Spleen (tissue), 11 donors: ENCODE data around the gene TLE5. TPM values are rescaled to one million over a fixed set of nuclear protein-coding genes. Genes with fewer than 3 reads are reported as not detected.
A peak's percentile ranks its signal among the peaks of the same experiment; 100 is the strongest.

Source experiments
- DNase-seq: peaks from one replicate; pipeline ENCODE4 v3.0.0-alpha.2; 2020
- H3K27ac ChIP-seq, 8 donors: fragments of 200-600 bp; sonication (generic) in 7 of 8; 1 replicate in 4 of 8; 2 replicates in 4 of 8; pipeline versions ENCODE4 v1.5.0 to v1.8.0; 2016 to 2021; ENCODE audit warnings: inconsistent platforms in 4 of 8, mild to moderate bottlenecking in 4 of 8, moderate library complexity in 1 of 8
- H3K27me3 ChIP-seq, 7 donors: fragments of 200-600 bp; sonication (generic) in 6 of 7; replicated peaks in 1 of 7; 1 replicate in 4 of 7; 2 replicates in 3 of 7; pipeline versions ENCODE4 v1.5.0 to v1.8.0; 2016 to 2021; ENCODE audit warnings: inconsistent platforms in 3 of 7, mild to moderate bottlenecking in 1 of 7
- H3K36me3 ChIP-seq, 6 donors: fragments of 200-600 bp; sonication (generic) in 5 of 6; 1 replicate in 4 of 6; 2 replicates in 2 of 6; pipeline versions ENCODE4 v1.5.0 to v1.8.0; 2016 to 2021; ENCODE audit warnings: inconsistent platforms in 2 of 6
- H3K4me1 ChIP-seq, 6 donors: fragments of 200-600 bp; sonication (generic) in 5 of 6; 1 replicate in 3 of 6; 2 replicates in 3 of 6; pipeline versions ENCODE4 v1.5.0 to v1.8.0; 2016 to 2021; ENCODE audit warnings: inconsistent platforms in 3 of 6
- H3K4me3 ChIP-seq, 8 donors: fragments of 200-600 bp; sonication (generic) in 7 of 8; 1 replicate in 4 of 8; 2 replicates in 4 of 8; pipeline versions ENCODE4 v1.5.0 to v1.8.0; 2016 to 2021; ENCODE audit warnings: inconsistent platforms in 4 of 8, mild to moderate bottlenecking in 4 of 8, moderate library complexity in 2 of 8
- H3K9me3 ChIP-seq, 8 donors: fragments of 200-600 bp; sonication (generic) in 7 of 8; 1 replicate in 4 of 8; 2 replicates in 4 of 8; pipeline versions ENCODE4 v1.5.0 to v1.8.0; 2016 to 2021; ENCODE audit warnings: inconsistent platforms in 4 of 8
- CTCF ChIP-seq, 11 experiments: fragments of 200-600 bp in 7 of 11; fragments of 450-650 bp in 4 of 11; sonication (generic) in 4 of 11; IDR thresholded peaks in 8 of 11; conservative IDR thresholded peaks in 3 of 11; 1 replicate in 7 of 11; 2 replicates in 4 of 11; pipeline versions ENCODE4 v1.4.0 to v1.8.0; 2016 to 2021; ENCODE audit warnings: antibody characterized with exemption in 11 of 11, inconsistent platforms in 4 of 11, mild to moderate bottlenecking in 1 of 11
- POLR2A ChIP-seq, 3 donors: fragments of 450-650 bp; IDR thresholded peaks; one replicate each; pipeline ENCODE4 v1.5.1; 2017; ENCODE audit warnings: antibody characterized with exemption in 3 of 3, mild to moderate bottlenecking in 1 of 3
- POLR2AphosphoS5 ChIP-seq, 3 donors: sonication (generic); formaldehyde crosslinking; IDR thresholded peaks; one replicate each; pipeline ENCODE4 v1.5.1; 2017; ENCODE audit warnings: antibody characterized with exemption in 3 of 3
- WGBS, 5 donors: extraction: QIAGEN DNeasy Blood & Tissue Kit in 3 of 5; methylation state at CpG; one replicate each; pipeline versions ENCODE4 v1.1.5 to v1.1.7; 2013 to 2018; 5-methylcytosine and 5-hydroxymethylcytosine counted together
- intact Hi-C: fragments of 100-400 bp; cut with DNase I; formaldehyde crosslinking; loops from one replicate; pipeline ENCODE4 v1.15.0; 2023; ENCODE audit warnings: low total_unique reads
- polyA plus RNA-seq, 3 donors: library from polyadenylated mRNA; stranded (reverse); fragments of 200-250 nt; gene quantifications; one replicate each; pipeline ENCODE4 v1.2.1, GENCODE V29; 2013
- total RNA-seq, 7 donors: library from RNA; depleted of rRNA in 3 of 7; stranded (reverse); fragments of >200 nt in 3 of 7; fragmentation: NEBNext Ultra II Directional in 4 of 7; extraction: Animal tissue kit (Norgen Biotek cat#: 25700) in 4 of 7; gene quantifications; one replicate each; pipeline versions ENCODE4 v1.1.0 to v1.2.1, GENCODE V29; 2016 to 2021
- donor health status: healthy with polysubstance abuse.
- donor health status: DM: no; HTN: no; CAD: no; lungs with moderate emphysema.
- donor health status: DM: no; HTN: no; CAD: no.
- donor health status: Bipolar disorder and iron deficiency.
- donor health status: healthy.
- donor health status: DM: no; HTN: no; CAD: no.
- donor health status: DM: yes; HTN: yes; CAD: no.

The TLE5 gene
- total and polyA plus RNA-seq, 10 donors: 325 to 618 (median 435) TPM

- H3K36me3 ChIP-seq: no peaks in the 10 kb centered on the region
- no peak for DNase-seq
- intact Hi-C loops: no loop called here
- 57 to 77% (median 73%) methylated on average over 2 of the region's 2 CpGs for WGBS, 5 donors
- peaks cover 0 to 74% (median 15%) of the 10 kb centered on the region in 7 donors for H3K27me3 ChIP-seq
- H3K9me3 ChIP-seq: no peaks in the 10 kb centered on the region
- TF ChIP-seq POLR2AphosphoS5 (IDR thresholded peaks at IDR 0.05): no peak
- TF ChIP-seq POLR2A (IDR thresholded peaks at IDR 0.05): no peak
- no peak for TF ChIP-seq CTCF (IDR thresholded peaks at IDR 0.05 in 8 of 11, conservative IDR thresholded peaks at IDR 0.05 in 3 of 11)
- H3K4me1 ChIP-seq: peaks cover 0 to 45% (median 32%) of the 10 kb centered on the region in 6 donors
- H3K27ac ChIP-seq: peak overlapping the region in 3 of 8 donors; percentile 67 to 82 (median 75)
- peak overlapping the region in 2 of 8 donors; percentile 49 to 73 for H3K4me3 ChIP-seq
Measured at GRCh38 chr19:3027292-3027691, 35.0 kb downstream of the TLE5 start.

- H3K9me3 ChIP-seq: no peaks in the 10 kb centered on the region
- DNase-seq: no peak
- H3K4me3 ChIP-seq: no peak overlapping the region
- H3K27me3 ChIP-seq: peaks cover 0 to 74% (median 15%) of the 10 kb centered on the region in 7 donors
- intact Hi-C loops: no loop called here
- H3K27ac ChIP-seq: no peak overlapping the region
- WGBS, 5 donors: 82 to 100% (median 90%) methylated on average over 1 of the region's 1 CpG
- H3K4me1 ChIP-seq: peaks cover 0 to 45% (median 32%) of the 10 kb centered on the region in 6 donors
- H3K36me3 ChIP-seq: no peaks in the 10 kb centered on the region
- TF ChIP-seq POLR2A (IDR thresholded peaks at IDR 0.05): no peak
- no peak for TF ChIP-seq POLR2AphosphoS5 (IDR thresholded peaks at IDR 0.05)
- TF ChIP-seq CTCF (IDR thresholded peaks at IDR 0.05 in 8 of 11, conservative IDR thresholded peaks at IDR 0.05 in 3 of 11): no peak
Measured at GRCh38 chr19:3026768-3027167, 35.5 kb downstream of the TLE5 start.

GRCh38 chr19:3025549-3025886, 36.8 kb downstream of the TLE5 start:
- Histone ChIP-seq H3K4me3 (no peak overlapping the region), H3K9me3 (no peaks in the 10 kb centered on the region), H3K27me3 (peaks cover 0 to 72% (median 15%) of the 10 kb centered on the region in 7 donors), H3K27ac (no peak overlapping the region), H3K36me3 (no peaks in the 10 kb centered on the region), H3K4me1 (peaks cover 0 to 45% (median 32%) of the 10 kb centered on the region in 6 donors)
- DNase-seq: no peak
- WGBS, 5 donors: 67 to 79% (median 74%) methylated on average over 7 to 9 of the region's 9 CpGs
- TF ChIP-seq POLR2AphosphoS5 (IDR thresholded peaks at IDR 0.05) (no peak), CTCF (IDR thresholded peaks at IDR 0.05 in 8 of 11, conservative IDR thresholded peaks at IDR 0.05 in 3 of 11) (no peak), POLR2A (IDR thresholded peaks at IDR 0.05) (no peak)
- intact Hi-C loops: no loop called here

GRCh38 chr19:3024870-3025548, 37.3 kb downstream of the TLE5 start:
- TF ChIP-seq CTCF (IDR thresholded peaks at IDR 0.05 in 8 of 11, conservative IDR thresholded peaks at IDR 0.05 in 3 of 11): no peak
- TF ChIP-seq POLR2A (IDR thresholded peaks at IDR 0.05): no peak
- no peak for TF ChIP-seq POLR2AphosphoS5 (IDR thresholded peaks at IDR 0.05)
- intact Hi-C loops: no loop called here
- Histone ChIP-seq H3K27ac (no peak overlapping the region), H3K36me3 (peaks cover 0 to 4% (median 0%) of the 10 kb centered on the region in 6 donors), H3K4me1 (peaks cover 0 to 44% (median 32%) of the 10 kb centered on the region in 6 donors), H3K27me3 (peaks cover 0 to 67% (median 15%) of the 10 kb centered on the region in 7 donors), H3K4me3 (no peak overlapping the region), H3K9me3 (no peaks in the 10 kb centered on the region)
- 19 to 35% (median 22%) methylated on average over 22 to 30 of the region's 30 CpGs for WGBS, 5 donors
- no peak for DNase-seq
